Endothelial cell (in vitro differentiated cells): Measurements from ENCODE around the gene TSPYL1. TPM values are rescaled to one million over a fixed set of nuclear protein-coding genes. Genes with fewer than 3 reads are reported as not detected.

Source experiments
- DNase-seq: peaks from one replicate; pipeline ENCODE4 v3.0.0; 2021; ENCODE audit warnings: low spot score
- H3K27ac Mint-ChIP-seq: one replicate; pipeline ENCODE4 v1.8.0; 2021; ENCODE audit warnings: mixed read lengths, inconsistent platforms; ENCODE audit not compliant: unreplicated experiment
- H3K27me3 Mint-ChIP-seq: one replicate; pipeline ENCODE4 v1.8.0; 2021; ENCODE audit warnings: mild to moderate bottlenecking, moderate library complexity, mixed read lengths, inconsistent platforms; ENCODE audit not compliant: unreplicated experiment
- H3K36me3 Mint-ChIP-seq: one replicate; pipeline ENCODE4 v1.8.0; 2021; ENCODE audit warnings: mild to moderate bottlenecking, low read depth, mixed read lengths, inconsistent platforms; ENCODE audit not compliant: unreplicated experiment
- H3K4me1 Mint-ChIP-seq: one replicate; pipeline ENCODE4 v1.8.0; 2021; ENCODE audit warnings: mild to moderate bottlenecking, mixed read lengths, inconsistent platforms; ENCODE audit not compliant: unreplicated experiment
- H3K4me3 Mint-ChIP-seq: one replicate; pipeline ENCODE4 v1.8.0; 2021; ENCODE audit warnings: mild to moderate bottlenecking, mixed read lengths, inconsistent platforms; ENCODE audit not compliant: unreplicated experiment
- H3K9me3 Mint-ChIP-seq: one replicate; pipeline ENCODE4 v1.8.0; 2021; ENCODE audit warnings: mixed read lengths, inconsistent platforms; ENCODE audit not compliant: unreplicated experiment
- CTCF ChIP-seq: fragments of 200-600 bp; sonication (generic); IDR thresholded peaks from one replicate; pipeline ENCODE4 v1.5.0; 2021; ENCODE audit warnings: antibody characterized with exemption; ENCODE audit not compliant: unreplicated experiment
- total RNA-seq: library from RNA; stranded (reverse); fragmentation: NEBNext Ultra II Directional; extraction: Animal tissue kit (Norgen Biotek cat#: 25700); gene quantifications from one replicate; pipeline ENCODE4 v1.2.1, GENCODE V29; 2021; ENCODE audit not compliant: unreplicated experiment

The TSPYL1 gene
- total RNA-seq, 1 donor from 2014 or later = 76.4 TPM

GRCh38 chr6:116298973-116299372, 19.2 kb upstream of the TSPYL1 start:
- DNase-seq = no peak
- Mint-ChIP-seq H3K4me1 (no peaks in the 10 kb centered on the region), H3K27me3 (no peaks in the 10 kb centered on the region), H3K36me3 (no peaks in the 10 kb centered on the region), H3K27ac (no peak overlapping the region), H3K9me3 (no peaks in the 10 kb centered on the region), H3K4me3 (no peak overlapping the region)
- TF ChIP-seq CTCF = no peak

- Mint-ChIP-seq H3K9me3 (no peaks in the 10 kb centered on the region), H3K27ac (no peak overlapping the region), H3K4me3 (no peak overlapping the region), H3K27me3 (no peaks in the 10 kb centered on the region), H3K36me3 (no peaks in the 10 kb centered on the region), H3K4me1 (no peaks in the 10 kb centered on the region)
- no peak for TF ChIP-seq CTCF
- DNase-seq = no peak
Measured at GRCh38 chr6:116298273-116298672, 18.5 kb upstream of the TSPYL1 start.

DNA sequence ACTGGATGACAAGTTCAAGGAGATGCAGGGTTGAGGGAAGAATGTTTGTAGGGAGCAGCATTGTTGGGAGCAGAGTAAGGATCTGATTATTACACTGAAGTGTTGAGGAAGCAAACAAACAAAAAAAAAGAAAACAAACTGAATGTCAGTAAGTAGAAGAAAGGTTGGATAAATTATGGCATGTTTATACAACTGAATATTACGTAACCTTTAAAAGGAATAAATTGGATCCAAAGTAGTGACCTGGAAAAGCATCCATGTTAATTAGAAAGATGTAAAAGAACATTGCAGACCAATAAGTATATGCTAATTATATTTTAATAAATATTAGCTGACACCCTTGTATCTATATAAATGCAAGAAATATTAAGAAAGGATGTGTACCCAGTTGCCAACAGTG, 12.8 kb upstream of the TSPYL1 start:
- no peaks in the 10 kb centered on the region for H3K36me3 Mint-ChIP-seq
- H3K4me3 Mint-ChIP-seq = no peak overlapping the region
- DNase-seq = no peak
- TF ChIP-seq CTCF = no peak
- no peaks in the 10 kb centered on the region for H3K27me3 Mint-ChIP-seq
- H3K9me3 Mint-ChIP-seq = no peaks in the 10 kb centered on the region
- no peak overlapping the region for H3K27ac Mint-ChIP-seq
- H3K4me1 Mint-ChIP-seq = no peaks in the 10 kb centered on the region

- Mint-ChIP-seq H3K9me3 (no peaks in the 10 kb centered on the region), H3K27me3 (no peaks in the 10 kb centered on the region), H3K27ac (no peak overlapping the region), H3K4me1 (no peaks in the 10 kb centered on the region), H3K4me3 (no peak overlapping the region), H3K36me3 (no peaks in the 10 kb centered on the region)
- TF ChIP-seq CTCF = no peak
- DNase-seq = no peak
Measured at GRCh38 chr6:116291701-116292396, 12.1 kb upstream of the TSPYL1 start.

GRCh38 chr6:116290799-116291198, 11.1 kb upstream of the TSPYL1 start:
- no peak overlapping the region for H3K4me3 Mint-ChIP-seq
- H3K4me1 Mint-ChIP-seq = no peaks in the 10 kb centered on the region
- no peaks in the 10 kb centered on the region for H3K9me3 Mint-ChIP-seq
- no peaks in the 10 kb centered on the region for H3K36me3 Mint-ChIP-seq
- no peak for TF ChIP-seq CTCF
- no peaks in the 10 kb centered on the region for H3K27me3 Mint-ChIP-seq
- no peak for DNase-seq
- no peak overlapping the region for H3K27ac Mint-ChIP-seq
